ENCODE data around the gene IL1F10.
A peak's percentile ranks its signal among the peaks of the same experiment; 100 is the strongest.

The IL1F10 gene

DNA sequence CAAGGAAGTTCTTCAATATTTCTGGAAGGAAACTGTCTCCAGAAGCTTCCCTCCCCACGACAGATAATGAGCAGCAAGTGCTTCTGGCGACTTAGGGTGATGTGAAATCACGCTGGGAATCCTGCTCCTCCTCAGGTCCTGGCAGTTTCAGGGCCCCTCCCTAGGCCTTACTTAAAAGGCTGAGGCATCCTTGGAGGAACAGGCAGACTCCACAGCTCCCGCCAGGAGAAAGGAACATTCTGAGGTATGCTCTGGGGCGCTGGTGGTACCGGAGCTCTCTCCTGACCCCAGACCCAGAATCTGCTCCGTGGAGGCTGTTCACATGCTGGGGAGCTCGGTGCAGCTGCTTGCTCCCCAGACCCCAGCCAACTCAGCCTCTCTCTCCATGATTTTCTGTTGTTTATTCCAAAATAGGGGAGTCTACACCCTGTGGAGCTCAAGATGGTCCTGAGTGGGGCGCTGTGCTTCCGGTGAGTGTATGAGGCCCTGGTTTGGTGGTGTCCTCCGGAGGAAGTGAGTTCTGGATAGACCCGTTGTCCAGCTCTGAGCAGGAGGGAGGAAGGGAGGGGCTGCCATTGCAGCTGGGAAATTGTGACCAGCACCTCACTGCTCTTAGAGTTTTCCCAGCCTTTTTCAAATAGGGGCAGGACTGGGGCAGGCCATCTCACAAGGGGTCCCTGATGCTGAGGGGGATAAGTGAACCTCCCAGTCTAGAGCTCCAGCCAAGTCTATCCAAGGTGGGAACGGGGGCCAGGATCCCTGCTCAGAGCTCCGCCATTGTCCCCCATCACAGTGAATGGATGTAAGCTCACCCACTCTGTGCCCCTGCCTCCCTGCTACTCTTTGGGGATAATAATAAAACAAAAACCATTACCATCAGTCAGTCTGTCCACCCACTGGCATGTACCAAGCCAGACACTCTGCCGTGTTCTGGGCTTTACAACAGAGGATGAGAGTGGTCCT is 8.5 kb upstream of the IL1F10 start, which contains the start of gene IL36RN:
TSS of gene IL36RN (plus strand) at position 201 of the 963 bp plus-strand sequence. CDS start at position 442, 241 bp downstream.
- DNase-seq (ENCODE audit: low spot score) = no peak

DNA sequence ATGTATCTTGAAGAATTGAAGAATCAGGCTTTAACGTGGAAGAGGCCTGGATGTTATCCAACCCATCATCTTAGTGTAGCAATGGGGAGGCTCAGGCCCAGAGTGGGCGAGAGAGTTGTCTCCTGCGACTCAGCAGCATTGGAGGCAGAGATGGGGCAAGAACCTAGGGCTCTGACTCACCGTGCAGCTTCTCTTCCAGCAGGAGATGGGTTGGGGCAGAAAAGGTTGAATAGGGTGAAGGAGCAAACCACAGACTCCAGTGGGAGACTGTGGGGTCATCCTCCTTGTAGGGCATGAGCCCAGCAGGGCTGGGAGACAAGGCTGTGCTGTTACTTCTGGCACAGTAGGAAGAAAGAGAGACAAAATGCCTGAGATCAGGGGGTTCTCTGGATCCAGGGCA is 7.4 kb upstream of the IL1F10 start:
- DNase-seq (ENCODE audit: low spot score) = no peak

- DNase-seq (ENCODE audit: low spot score) = no peak
These were observed 7.0 kb upstream of the IL1F10 start for GRCh38 chr2:113060796-113061195.

- DNase-seq (ENCODE audit: low spot score) = no peak
These were observed 6.5 kb upstream of the IL1F10 start for GRCh38 chr2:113061241-113061640.

GRCh38 chr2:113061896-113062770 is 5.6 kb upstream of the IL1F10 start:
- DNase-seq (ENCODE audit: low spot score) = no peak

DNA sequence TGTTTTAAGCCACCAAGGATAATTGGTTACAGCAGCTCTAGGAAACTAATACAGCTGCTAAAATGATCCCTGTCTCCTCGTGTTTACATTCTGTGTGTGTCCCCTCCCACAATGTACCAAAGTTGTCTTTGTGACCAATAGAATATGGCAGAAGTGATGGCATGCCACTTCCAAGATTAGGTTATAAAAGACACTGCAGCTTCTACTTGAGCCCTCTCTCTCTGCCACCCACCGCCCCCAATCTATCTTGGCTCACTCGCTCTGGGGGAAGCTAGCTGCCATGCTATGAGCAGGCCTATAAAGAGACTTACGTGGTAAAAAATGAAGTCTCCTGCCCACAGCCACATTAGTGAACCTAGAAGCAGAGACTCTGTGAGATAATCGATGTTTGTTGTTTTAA is 3.5 kb upstream of the IL1F10 start:
- DNase-seq (ENCODE audit: low spot score) = no peak

- DNase-seq (ENCODE audit: low spot score) = no peak
These were observed 2.9 kb upstream of the IL1F10 start for GRCh38 chr2:113064898-113065297.

GRCh38 chr2:113068249-113068648 is 479 bp downstream of the IL1F10 start:
- no peak for DNase-seq (ENCODE audit: low spot score)

GRCh38 chr2:113068706-113069485 is 1.1 kb downstream of the IL1F10 start:
- DNase-seq (ENCODE audit: low spot score) = no peak

DNA sequence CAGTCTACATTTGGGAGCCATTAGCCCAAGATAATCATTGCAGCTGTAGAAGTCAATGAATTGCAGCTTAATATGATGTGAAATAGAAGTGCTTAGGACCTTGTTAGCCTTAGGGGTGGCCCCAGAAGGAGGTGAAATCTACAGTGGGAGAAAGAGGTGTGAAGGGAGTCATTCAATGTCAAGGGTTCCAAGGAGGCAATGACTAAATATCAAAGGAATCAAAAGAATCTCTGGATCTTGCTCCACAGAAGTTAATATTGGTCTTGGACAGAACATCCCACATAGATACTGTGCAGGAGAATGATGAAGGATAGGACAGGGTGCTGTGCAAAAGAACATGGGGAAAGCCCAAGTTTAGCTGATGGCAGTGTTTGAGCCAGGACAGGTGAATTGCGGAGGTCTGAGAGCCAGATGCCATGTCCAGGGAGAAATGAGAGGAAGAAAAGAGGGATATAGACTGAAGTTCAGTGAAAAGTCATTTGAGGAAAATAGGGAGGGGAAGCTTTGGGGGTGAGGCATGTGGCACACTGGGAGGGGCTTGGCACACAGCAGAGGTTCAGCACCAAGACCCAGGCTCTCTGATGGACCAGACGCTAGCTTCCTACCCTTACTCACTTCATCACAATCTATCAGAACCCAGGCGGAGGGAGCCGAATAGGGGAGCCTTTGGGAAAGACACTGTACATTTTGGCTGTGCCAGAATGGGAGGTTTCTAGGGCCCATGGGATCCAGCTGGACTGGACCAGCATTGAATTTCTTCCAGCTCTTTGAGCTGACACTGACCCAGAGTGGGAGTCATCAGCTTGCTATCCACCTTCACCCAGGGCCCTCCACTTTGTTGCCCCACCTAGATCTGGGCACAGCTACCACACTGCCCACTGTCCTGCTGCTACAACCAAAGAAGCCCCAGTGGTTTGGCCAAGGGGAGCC is 2.2 kb downstream of the IL1F10 start:
- no peak for DNase-seq (ENCODE audit: low spot score)

GRCh38 chr2:113070606-113070975 is 2.8 kb downstream of the IL1F10 start:
- no peak for DNase-seq (ENCODE audit: low spot score)

GRCh38 chr2:113072584-113072983 is 4.8 kb downstream of the IL1F10 start:
- DNase-seq (ENCODE audit: low spot score) = no peak

- no peak for DNase-seq (ENCODE audit: low spot score)
These were observed 5.6 kb downstream of the IL1F10 start for GRCh38 chr2:113073325-113073834.

DNA sequence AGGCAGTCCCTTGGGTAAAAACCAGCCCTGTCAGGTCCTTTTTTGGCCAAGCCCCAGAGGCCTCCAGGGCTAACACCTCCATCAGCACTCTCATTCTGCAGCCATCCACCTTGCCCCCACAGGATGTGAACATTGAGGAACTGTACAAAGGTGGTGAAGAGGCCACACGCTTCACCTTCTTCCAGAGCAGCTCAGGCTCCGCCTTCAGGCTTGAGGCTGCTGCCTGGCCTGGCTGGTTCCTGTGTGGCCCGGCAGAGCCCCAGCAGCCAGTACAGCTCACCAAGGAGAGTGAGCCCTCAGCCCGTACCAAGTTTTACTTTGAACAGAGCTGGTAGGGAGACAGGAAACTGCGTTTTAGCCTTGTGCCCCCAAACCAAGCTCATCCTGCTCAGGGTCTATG is 7.3 kb downstream of the IL1F10 start:
- DNase-seq (ENCODE audit: low spot score) = no peak

DNA sequence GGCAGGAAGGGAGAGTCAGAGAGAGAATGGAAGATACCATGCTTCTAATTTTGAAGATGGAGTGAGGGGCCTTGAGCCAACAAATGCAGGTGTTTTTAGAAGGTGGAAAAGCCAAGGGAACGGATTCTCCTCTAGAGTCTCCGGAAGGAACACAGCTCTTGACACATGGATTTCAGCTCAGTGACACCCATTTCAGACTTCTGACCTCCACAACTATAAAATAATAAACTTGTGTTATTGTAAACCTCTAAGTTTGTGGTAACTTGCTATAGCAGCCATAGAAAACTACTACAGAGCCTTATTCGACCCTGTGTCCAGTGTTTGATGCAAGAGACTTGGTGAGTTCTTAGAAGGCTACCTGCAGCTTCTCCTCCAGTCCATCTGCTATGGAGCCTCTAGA is 7.8 kb downstream of the IL1F10 start:
- no peak for DNase-seq (ENCODE audit: low spot score)

- no peak for DNase-seq (ENCODE audit: low spot score)
These were observed 9.3 kb downstream of the IL1F10 start for GRCh38 chr2:113076954-113077669.

- no peak for DNase-seq (ENCODE audit: low spot score)
These were observed 10.2 kb downstream of the IL1F10 start for GRCh38 chr2:113077921-113078320.

DNA sequence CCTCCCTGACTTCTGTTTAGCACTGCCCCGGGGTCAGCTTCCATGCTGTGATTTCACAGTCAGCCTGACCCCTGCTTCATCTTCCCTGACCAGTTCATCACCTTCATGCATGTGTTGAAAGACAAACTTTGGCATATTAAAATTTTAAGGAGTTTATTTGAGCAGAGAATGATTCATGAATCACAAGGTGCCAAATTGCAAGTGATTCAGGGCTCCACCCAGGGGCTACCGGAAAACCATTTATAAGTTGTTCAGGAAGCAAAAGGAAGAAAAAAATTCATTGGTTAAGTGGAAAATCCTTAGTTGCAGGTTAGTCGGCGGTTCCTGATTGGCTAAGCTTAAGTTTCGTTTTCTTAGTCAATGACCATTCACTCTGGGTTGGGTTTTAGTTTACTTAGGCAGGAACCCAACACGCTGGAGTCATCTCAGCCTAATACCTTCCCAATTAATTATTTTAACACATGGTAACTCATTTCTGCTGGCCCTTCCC is 10.6 kb downstream of the IL1F10 start:
- peak; percentile 38 for DNase-seq (ENCODE audit: low spot score)

- DNase-seq (ENCODE audit: low spot score) = no peak
These were observed 11.4 kb downstream of the IL1F10 start for GRCh38 chr2:113079131-113079530.

DNA sequence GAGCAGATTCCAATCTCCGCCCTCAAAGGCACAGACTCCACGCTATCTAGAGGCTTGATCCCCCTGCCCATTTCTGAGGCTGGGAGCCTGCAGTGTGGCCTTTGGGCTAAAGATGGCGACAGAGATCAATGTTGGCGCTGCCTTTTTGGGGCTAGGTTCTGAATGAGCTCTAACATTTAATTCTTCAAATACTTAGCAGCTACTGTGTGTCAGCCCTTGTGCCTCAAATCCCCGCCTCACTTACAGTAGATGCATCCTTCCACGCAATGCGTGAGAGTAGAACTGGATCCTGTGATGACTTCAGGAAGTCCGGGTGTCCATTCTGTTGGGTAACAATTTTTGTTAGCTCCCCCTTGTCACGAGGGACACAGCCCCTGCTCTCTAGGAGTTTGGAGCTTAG is 12.4 kb downstream of the IL1F10 start:
- peak; percentile 25 for DNase-seq (ENCODE audit: low spot score)
